ENCODE measurements around the gene BDH1. TPM values are rescaled to one million over a fixed set of nuclear protein-coding genes. Genes with fewer than 3 reads are reported as not detected.

BDH1 gene
- total RNA-seq, 1 experiment from 2014 or later: 38.6 TPM

DNA sequence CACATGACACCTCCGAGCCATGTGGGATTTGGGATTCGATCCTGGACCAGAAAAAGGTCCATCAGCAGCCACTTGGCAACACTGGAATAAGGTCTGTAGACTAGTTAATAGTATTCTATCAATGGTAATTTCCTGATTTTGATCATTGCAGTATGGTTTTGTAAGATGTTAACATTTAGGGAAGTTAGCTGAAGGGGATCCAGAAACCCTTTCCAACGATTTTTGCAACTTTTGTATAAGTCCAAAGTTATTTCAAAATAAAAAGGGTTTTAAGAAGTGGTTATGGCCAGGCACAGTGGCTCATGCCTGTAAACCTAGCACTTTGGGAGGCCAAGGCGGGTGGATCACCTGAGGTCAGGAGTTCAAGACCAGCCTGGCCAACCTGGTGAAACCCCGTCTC is 10.2 kb downstream of the BDH1 start:
- peaks cover 24% of the 10 kb centered on the region for H3K36me3 Mint-ChIP-seq (ENCODE audit: insufficient read depth, unreplicated experiment)
- no peak overlapping the region for H3K4me3 Mint-ChIP-seq (ENCODE audit: unreplicated experiment)
- no peak for DNase-seq (ENCODE audit: unreplicated experiment)
- peaks cover 4% of the 10 kb centered on the region for H3K4me1 Mint-ChIP-seq (ENCODE audit: insufficient read depth, unreplicated experiment)
- CTCF ChIA-PET: interaction anchor here (1.0 kb wide), 1 partner anchor 12 kb away, joined by 3 read pairs; no protein-coding TSS in a partner anchor
- POLR2A ChIA-PET: no interaction called here
- TF ChIP-seq, protein P1, sequence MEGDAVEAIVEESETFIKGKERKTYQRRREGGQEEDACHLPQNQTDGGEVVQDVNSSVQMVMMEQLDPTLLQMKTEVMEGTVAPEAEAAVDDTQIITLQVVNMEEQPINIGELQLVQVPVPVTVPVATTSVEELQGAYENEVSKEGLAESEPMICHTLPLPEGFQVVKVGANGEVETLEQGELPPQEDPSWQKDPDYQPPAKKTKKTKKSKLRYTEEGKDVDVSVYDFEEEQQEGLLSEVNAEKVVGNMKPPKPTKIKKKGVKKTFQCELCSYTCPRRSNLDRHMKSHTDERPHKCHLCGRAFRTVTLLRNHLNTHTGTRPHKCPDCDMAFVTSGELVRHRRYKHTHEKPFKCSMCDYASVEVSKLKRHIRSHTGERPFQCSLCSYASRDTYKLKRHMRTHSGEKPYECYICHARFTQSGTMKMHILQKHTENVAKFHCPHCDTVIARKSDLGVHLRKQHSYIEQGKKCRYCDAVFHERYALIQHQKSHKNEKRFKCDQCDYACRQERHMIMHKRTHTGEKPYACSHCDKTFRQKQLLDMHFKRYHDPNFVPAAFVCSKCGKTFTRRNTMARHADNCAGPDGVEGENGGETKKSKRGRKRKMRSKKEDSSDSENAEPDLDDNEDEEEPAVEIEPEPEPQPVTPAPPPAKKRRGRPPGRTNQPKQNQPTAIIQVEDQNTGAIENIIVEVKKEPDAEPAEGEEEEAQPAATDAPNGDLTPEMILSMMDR (IDR thresholded peaks at IDR 0.05; ENCODE audit: unreplicated experiment): no peak
- BruUV-seq (replicated peaks): no TSS peak
- no peak overlapping the region for H3K27ac Mint-ChIP-seq (ENCODE audit: low read depth, unreplicated experiment)
- intact Hi-C loops (cut with micrococcal nuclease): no loop called here
- no peaks in the 10 kb centered on the region for H3K27me3 Mint-ChIP-seq (ENCODE audit: insufficient read depth, unreplicated experiment)
- H3K9me3 Mint-ChIP-seq (ENCODE audit: unreplicated experiment): no peaks in the 10 kb centered on the region

DNA sequence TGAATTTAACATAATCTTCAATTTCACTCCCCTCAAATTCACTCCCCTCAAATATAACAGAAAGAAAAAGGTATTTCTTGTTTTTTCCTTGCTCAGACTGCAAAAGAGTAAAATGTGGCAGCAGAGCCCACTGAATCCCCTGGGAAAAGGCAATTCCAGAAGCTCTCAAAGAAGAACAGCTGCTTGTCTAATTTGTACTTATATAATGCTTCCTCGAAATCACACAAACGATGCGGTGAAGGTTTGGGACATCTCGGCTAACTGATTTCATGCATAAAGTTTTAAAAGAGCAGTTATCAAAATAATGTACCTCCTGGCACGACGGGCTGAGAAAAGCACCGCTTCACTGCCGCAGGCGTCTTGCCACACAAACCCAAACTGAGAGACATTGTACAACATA is 10.7 kb downstream of the BDH1 start:
- intact Hi-C loops (cut with micrococcal nuclease): no loop called here
- no peak for DNase-seq (ENCODE audit: unreplicated experiment)
- no peak overlapping the region for H3K27ac Mint-ChIP-seq (ENCODE audit: low read depth, unreplicated experiment)
- POLR2A ChIA-PET: no interaction called here
- CTCF ChIA-PET: interaction anchor here (1.0 kb wide), 1 partner anchor 12 kb away, joined by 3 read pairs; no protein-coding TSS in a partner anchor
- TF ChIP-seq, protein P1 (IDR thresholded peaks at IDR 0.05; ENCODE audit: unreplicated experiment): no peak
- peaks cover 24% of the 10 kb centered on the region for H3K36me3 Mint-ChIP-seq (ENCODE audit: insufficient read depth, unreplicated experiment)
- no peaks in the 10 kb centered on the region for H3K9me3 Mint-ChIP-seq (ENCODE audit: unreplicated experiment)
- no TSS peak for BruUV-seq (replicated peaks)
- H3K4me1 Mint-ChIP-seq (ENCODE audit: insufficient read depth, unreplicated experiment): peaks cover 4% of the 10 kb centered on the region
- H3K4me3 Mint-ChIP-seq (ENCODE audit: unreplicated experiment): no peak overlapping the region
- no peaks in the 10 kb centered on the region for H3K27me3 Mint-ChIP-seq (ENCODE audit: insufficient read depth, unreplicated experiment)

DNA sequence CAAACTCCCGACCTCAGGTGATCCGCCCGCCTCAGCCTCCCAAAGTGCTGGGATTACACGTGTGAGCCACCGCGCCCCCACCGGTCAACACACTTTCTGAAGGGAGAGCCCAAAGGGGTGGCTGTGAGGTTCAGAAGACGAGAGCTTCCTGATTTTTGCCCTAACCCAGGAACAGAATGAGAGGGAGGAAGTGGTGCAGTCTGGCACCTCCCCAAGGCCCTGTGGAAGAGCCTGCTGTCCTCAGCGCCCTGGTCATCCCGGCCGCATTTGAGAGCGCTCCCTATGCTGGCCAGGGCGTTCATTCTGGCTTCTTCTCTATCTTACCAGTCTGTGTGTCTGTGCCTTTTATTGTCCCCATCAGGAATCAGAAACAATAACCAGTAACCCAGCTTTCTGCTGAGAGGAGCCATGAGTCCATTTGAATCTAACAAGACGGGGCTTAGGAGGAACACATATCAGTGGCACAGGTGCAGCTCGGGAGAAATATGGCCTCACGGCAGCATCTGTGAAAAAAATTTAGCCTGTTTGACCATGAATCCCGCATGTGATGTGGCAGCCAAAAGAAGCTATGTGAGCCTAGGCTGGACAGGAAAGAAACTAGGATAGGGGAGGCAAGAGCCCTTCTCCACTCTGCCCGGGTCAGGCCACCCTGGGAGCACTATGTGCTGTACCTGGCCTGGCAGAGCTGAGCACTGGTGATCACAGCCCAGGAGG is 12.9 kb downstream of the BDH1 start:
- Mint-ChIP-seq H3K36me3 (ENCODE audit: insufficient read depth, unreplicated experiment) (peaks cover 35% of the 10 kb centered on the region), H3K9me3 (ENCODE audit: unreplicated experiment) (no peaks in the 10 kb centered on the region), H3K27me3 (ENCODE audit: insufficient read depth, unreplicated experiment) (no peaks in the 10 kb centered on the region), H3K4me3 (ENCODE audit: unreplicated experiment) (no peak overlapping the region), H3K27ac (ENCODE audit: low read depth, unreplicated experiment) (no peak overlapping the region), H3K4me1 (ENCODE audit: insufficient read depth, unreplicated experiment) (peaks cover 4% of the 10 kb centered on the region)
- intact Hi-C loops (cut with micrococcal nuclease): no loop called here
- ChIA-PET POLR2A (interaction anchor here (0.5 kb wide), 1 partner anchor 1276 kb away, joined by 4 read pairs; no protein-coding TSS in a partner anchor), CTCF (interaction anchor here (0.5 to 1.0 kb wide), 2 partner anchors 11 to 57 kb away, joined by 3 to 4 read pairs; no protein-coding TSS in a partner anchor)
- TF ChIP-seq, protein P1 (IDR thresholded peaks at IDR 0.05; ENCODE audit: unreplicated experiment): no peak
- DNase-seq (ENCODE audit: unreplicated experiment): no peak
- no TSS peak for BruUV-seq (replicated peaks)

DNA sequence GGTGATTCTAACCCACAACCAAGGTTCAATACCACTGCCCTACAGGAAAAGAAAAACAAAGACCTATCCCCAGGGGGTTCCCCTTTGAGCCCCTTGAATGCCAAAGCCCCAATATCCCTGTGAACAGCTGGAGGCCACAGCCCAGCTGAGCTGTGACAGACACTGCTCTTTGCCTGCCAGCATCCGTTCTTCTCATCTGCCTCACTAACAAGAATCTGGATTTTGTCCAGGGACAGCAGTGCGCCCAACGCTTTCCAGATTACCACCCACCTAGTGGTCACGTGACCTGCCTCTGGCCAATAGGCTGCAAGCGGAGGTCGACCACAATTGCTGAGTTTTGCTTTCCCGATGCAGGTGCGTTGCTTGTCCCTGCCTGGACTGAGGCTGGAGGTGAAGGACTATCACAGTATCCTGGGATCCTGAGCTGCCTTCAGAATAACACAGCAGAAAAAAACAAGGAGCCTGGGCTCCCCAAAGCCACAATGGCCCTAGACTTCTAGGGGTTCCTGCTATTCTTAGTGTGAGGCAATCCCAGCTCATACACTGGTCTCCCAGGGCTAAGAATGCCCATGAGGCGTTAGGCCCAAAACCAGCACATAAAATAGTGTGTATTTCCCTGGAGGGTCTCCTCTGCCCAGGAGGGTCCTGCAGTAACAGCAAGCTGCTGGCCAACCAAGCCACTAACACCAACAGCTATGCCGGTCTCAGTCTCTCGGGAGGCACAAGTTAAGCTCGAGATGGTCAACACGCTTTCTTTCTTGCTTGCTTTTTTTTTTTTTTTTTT is 13.8 kb downstream of the BDH1 start:
- no peaks in the 10 kb centered on the region for H3K9me3 Mint-ChIP-seq (ENCODE audit: unreplicated experiment)
- peaks cover under 1% of the 10 kb centered on the region for H3K4me1 Mint-ChIP-seq (ENCODE audit: insufficient read depth, unreplicated experiment)
- H3K4me3 Mint-ChIP-seq (ENCODE audit: unreplicated experiment): no peak overlapping the region
- H3K36me3 Mint-ChIP-seq (ENCODE audit: insufficient read depth, unreplicated experiment): peaks cover 35% of the 10 kb centered on the region
- no peaks in the 10 kb centered on the region for H3K27me3 Mint-ChIP-seq (ENCODE audit: insufficient read depth, unreplicated experiment)
- intact Hi-C loops (cut with micrococcal nuclease): no loop called here
- ChIA-PET POLR2A (interaction anchor here (0.5 kb wide), 1 partner anchor 1275 kb away, joined by 4 read pairs; no protein-coding TSS in a partner anchor), CTCF (interaction anchor here (0.5 to 1.0 kb wide), 3 partner anchors 12 to 668 kb away, joined by 3 to 4 read pairs (median 3); no protein-coding TSS in a partner anchor)
- H3K27ac Mint-ChIP-seq (ENCODE audit: low read depth, unreplicated experiment): no peak overlapping the region
- BruUV-seq (replicated peaks): no TSS peak
- TF ChIP-seq, protein P1 (IDR thresholded peaks at IDR 0.05; ENCODE audit: unreplicated experiment): no peak
- no peak for DNase-seq (ENCODE audit: unreplicated experiment)
